Ovary (tissue), 3 donors: Measurements from ENCODE around the gene TOB2.

Experiments
- CTCF ChIP-seq, 3 donors: fragments of 450-650 bp in 2 of 3; fragments of 200-600 bp in 1 of 3; IDR thresholded peaks; one replicate each; pipeline versions ENCODE4 v1.5.1 to v1.8.0; 2016 to 2022; ENCODE audit warnings: antibody characterized with exemption in 3 of 3, mild to moderate bottlenecking in 1 of 3
- EP300 ChIP-seq: sonication (generic); formaldehyde crosslinking; IDR thresholded peaks from one replicate; pipeline ENCODE4 v1.6.1; 2017; ENCODE audit warnings: antibody characterized with exemption
- POLR2A ChIP-seq: fragments of 450-650 bp; IDR thresholded peaks from one replicate; pipeline ENCODE4 v1.6.1; 2017; ENCODE audit warnings: antibody characterized with exemption, mild to moderate bottlenecking, moderate library complexity
- donor health status: DM: no; HTN: no; CAD: no.

GRCh38 chr22:41406410-41406809, 40.2 kb downstream of the TOB2 start:
- TF ChIP-seq CTCF (IDR thresholded peaks at IDR 0.05) (no peak), POLR2A (no peak), EP300 (no peak)
